ENCODE data around the gene GAN.
A peak's percentile ranks its signal among the peaks of the same experiment; 100 is the strongest.

The GAN gene

GRCh38 chr16:81307770-81308169, 7.0 kb upstream of the GAN start:
- TF ChIP-seq, protein P1, sequence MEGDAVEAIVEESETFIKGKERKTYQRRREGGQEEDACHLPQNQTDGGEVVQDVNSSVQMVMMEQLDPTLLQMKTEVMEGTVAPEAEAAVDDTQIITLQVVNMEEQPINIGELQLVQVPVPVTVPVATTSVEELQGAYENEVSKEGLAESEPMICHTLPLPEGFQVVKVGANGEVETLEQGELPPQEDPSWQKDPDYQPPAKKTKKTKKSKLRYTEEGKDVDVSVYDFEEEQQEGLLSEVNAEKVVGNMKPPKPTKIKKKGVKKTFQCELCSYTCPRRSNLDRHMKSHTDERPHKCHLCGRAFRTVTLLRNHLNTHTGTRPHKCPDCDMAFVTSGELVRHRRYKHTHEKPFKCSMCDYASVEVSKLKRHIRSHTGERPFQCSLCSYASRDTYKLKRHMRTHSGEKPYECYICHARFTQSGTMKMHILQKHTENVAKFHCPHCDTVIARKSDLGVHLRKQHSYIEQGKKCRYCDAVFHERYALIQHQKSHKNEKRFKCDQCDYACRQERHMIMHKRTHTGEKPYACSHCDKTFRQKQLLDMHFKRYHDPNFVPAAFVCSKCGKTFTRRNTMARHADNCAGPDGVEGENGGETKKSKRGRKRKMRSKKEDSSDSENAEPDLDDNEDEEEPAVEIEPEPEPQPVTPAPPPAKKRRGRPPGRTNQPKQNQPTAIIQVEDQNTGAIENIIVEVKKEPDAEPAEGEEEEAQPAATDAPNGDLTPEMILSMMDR (conservative IDR thresholded peaks at IDR 0.05): no peak
- no peak overlapping the region for H3K27ac ChIP-seq

DNA sequence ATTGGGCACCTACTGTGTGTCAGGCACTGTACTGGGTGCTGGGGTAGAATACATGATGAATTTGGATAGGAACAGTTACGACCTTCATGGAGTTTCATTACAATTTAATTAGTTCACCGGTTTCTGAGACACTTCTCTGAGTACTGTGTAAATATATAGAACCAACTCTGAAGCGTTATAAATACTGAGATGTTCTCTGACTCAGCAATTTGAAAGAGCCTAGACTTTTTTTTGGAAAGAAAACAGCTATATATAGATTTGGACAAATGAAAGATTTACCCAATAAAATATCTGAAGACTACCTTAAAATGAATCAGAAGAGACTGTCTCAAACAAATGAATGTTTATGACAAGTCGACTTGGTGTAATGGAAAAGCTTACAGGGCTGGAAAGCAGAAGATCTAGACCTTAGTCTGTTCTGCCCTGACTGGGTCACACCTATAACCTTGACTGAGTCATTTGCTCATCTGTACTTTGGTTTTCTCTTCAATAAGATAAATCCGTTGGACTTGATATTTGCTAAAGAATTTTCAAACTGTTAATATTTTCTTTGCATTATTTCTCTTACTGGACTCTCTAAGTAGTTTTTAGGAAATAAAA, 4.6 kb upstream of the GAN start:
- no peak overlapping the region for H3K27ac ChIP-seq
- TF ChIP-seq, protein P1 (conservative IDR thresholded peaks at IDR 0.05): no peak

DNA sequence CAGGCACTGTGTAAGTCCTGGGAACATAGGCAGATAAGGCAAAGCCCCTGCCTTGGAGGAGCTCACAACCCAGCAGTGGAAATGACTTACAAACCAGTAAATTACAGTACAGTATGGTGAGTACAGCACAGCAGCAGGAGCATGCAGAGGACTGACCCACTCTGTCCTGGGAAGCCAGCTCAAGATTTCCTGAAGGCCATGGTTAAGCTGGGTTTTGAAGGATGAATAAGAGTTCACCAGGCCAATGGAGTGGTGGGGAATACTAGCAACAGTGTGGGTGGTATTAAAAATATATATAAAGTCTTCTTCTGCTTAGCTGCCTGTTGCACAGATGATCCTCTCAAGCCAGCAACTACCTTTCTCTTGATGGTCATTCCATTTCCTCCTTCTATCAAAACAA, 3.0 kb upstream of the GAN start:
- TF ChIP-seq, protein P1 (conservative IDR thresholded peaks at IDR 0.05): no peak
- no peak overlapping the region for H3K27ac ChIP-seq

DNA sequence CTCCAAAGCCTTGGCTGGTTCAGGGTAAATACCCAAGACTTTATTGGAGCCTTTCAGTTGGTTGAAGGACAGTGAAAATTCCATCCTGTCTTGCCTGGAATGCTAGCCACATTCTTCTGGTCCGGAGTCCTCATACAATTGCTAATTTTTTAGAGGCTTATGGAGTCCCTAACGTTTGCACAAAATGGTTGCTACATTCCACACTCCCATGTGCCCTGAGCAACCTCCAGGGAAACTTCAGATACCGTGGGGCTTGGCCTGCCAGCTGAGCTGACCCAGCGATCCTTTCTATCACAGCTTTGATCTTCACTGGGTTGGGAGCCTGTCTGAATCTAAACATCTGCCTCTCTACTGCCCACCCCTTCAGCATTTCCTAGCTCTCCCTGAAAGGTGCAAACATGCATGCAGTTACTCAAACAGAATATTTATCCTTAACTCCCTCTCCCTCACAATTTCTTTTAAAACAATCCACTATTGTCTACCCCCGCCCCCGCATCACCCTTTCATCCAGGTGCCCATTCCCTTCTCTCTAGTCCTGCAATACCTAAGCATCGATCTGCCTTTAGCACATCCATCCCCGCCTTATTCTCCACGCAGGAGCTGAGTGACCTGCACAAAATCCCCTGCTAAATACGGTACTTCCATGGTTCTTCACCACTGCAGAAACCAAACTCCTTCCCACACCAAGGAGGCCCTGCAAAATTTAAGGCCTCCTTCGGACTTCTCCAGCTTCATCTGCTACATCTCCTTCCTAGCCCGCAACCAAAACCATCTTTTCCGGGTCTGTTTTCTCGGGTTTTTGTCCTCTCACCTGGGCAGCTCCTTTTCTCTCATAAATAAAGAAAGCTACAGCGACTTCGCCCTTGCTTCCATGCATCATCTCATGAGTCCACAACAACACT, 810 bp upstream of the GAN start:
- peak overlapping the region; percentile 72 for H3K27ac ChIP-seq
- TF ChIP-seq, protein P1 (conservative IDR thresholded peaks at IDR 0.05): no peak

DNA sequence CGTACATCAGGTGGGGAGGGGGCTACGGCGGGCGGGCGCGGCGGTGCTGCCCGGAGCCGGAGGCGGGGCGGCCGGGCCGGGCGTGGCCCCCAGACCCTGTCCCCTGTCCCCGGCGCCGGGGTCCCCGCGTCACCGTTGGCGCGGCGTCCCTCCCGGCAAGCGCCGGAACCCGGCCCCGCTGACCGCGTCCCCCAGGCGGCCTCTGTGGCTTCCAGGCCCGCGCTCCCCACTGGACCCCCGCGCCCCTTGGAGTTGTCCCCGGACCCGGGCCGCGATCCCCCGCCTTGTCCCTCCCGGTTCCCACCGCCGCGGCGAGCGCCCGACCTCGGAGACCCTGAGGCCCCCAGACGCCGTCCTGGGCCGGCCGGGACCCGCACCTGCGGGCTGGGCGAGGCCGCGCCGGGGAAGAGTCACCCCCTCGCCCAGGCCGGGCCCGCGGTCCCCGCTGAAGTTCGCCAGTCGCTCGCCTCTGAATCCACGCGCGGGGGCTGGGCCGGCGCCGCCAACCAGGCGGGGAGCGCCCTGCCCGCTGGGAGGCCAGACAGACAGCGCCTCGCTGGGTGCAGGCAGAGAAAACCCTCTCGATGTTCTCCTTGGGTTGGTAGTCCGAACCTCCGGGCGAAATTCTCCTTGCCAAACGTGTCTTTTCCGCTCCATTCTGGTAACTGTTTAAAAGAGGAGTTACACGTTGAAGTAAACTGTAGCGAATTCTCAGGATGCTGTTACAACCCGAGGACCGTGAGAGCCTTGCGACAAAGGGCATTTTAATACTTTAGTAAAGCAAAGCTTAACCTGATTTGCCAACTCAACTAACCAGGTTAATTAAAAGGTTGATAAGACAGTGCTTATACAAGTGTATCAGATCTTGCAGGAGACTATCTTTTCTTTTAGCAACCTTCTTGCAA, 761 bp downstream of the GAN start:
- peak overlapping the region; percentile 72 for H3K27ac ChIP-seq
- TF ChIP-seq, protein P1 (conservative IDR thresholded peaks at IDR 0.05): 0 out of 2 replicates have a peak, but pooled peaks have one; percentile 20

DNA sequence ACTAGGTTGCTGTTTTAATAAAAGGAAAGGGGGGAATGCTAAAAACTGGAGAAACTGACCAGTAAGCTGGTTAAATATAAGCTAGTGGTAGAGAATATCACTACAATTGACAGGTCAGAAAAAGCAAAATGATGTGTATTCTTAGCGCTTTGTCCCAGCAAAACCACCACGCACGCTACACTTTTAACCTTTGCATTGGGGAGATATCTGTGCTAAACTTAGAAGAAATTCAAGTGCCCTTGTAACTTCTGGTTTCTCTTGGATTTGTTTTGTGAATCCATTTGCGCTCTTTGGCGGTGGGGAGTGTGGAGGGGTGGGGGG, 1.4 kb downstream of the GAN start:
- H3K27ac ChIP-seq: peak overlapping the region; percentile 72
- TF ChIP-seq, protein P1 (conservative IDR thresholded peaks at IDR 0.05): no peak

- TF ChIP-seq, protein P1 (conservative IDR thresholded peaks at IDR 0.05): no peak
- no peak overlapping the region for H3K27ac ChIP-seq
Observed at GRCh38 chr16:81318711-81319110, 3.9 kb downstream of the GAN start.
